ENCODE data around the gene PARVA.
"Not testable (repeated sequence)": the region's sequence is repeated elsewhere in the genome, so short reads cannot be mapped to it uniquely, and the experiment has no call there.

Gene PARVA

GRCh38 chr11:12506404-12506921, 129.1 kb downstream of the PARVA start:
- DNase-seq: no peak

DNA sequence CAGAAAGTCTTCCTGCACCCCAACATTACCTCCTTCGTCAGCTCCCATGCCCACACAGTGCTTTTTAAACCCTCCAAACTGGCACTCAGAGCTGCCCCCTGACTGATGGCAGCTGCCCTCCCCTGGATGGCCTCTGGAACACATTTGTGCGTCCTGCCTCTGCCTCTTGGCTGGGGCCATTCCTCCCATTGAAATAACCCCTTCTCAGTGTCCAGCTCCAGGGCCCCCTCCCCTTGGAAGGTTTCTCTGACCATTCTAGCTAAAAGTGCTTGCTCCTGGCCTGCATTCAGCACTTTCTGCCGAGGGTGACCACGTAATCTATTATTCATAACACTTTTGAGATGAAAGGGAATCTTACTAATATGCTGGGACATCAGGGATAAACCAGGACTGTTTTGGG, 130.0 kb downstream of the PARVA start:
- DNase-seq: no peak

GRCh38 chr11:12508151-12508751, 130.9 kb downstream of the PARVA start:
- DNase-seq: no peak

DNA sequence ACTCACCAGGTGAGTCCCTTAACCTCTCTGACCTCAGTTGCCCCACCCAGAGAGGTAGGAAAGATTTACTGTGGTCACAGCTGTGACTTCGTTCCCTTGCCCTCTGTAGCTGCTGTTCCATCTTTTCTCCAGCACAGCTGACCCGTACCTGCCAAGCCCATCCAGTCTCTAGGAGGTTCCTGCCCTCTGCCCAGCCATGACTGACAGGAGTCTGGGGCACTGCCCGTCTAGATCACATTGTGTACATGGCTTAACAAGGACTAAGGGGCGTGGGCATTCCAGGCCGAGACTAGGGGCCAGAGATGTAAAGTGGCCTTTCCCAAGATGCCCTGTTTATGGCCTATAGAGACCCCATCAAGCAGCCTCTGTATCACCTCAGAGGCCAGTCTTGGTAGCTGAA, 132.0 kb downstream of the PARVA start:
- DNase-seq: no peak

GRCh38 chr11:12512132-12512531, 134.8 kb downstream of the PARVA start:
- DNase-seq: no peak

DNA sequence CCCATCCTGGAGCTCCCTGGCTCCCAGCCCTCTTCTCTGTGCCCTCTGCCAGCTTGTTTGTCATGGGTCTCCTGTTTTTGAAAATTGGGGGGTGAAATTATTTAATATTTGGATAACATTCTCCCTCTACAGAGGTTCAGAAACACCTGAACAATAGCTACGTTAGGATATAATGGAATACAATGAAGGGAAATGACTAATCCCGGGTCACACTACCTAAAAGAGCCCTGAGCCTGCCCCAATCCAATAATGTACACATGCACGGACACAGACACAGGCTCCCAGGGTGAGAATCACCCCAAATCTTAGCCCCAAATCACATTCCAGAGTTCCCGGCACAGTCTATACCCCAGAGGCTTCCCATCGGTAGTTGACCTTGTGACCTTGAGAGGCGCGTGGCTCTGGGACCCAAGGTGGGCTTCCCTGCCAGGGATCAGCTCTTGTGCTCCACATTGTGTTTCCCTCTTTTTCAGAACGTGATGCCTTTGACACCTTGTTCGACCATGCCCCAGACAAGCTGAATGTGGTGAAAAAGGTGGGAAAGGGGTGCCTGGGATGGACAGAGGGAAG, 135.5 kb downstream of the PARVA start:
- no peak for DNase-seq

DNA sequence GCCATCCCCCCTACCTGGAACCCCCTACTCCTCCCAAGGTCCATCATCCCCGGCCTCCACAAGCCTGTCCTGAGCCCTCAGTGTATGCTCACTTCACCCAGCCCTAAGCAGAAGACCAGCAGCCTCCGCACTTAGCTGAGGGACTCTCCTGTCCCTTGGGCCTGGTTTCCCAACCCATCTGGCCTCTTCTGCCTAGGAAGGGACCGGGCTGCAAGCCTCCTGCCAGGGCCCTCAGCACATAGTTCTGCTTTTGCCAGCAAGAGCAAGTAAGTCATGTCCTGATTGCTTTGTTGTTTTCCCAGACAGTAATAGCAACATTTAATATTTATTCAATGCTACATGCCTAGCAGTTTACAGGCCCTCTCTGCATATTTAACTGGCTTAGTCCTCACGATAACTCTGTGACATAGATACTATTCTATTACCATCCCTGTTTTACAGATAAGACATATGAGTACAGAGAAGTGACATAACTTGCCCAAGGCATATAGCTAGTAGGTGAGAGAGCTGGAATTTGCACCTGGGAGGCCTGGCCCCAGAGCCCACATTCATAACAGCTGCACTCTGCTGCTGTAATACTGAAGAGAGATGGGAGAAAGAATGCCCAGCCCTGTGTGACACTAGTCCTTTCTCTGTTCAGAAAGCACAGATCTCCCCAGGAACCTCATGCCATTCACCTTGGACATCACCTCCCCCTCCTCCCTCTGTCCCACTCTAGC, 139.2 kb downstream of the PARVA start:
- no peak for DNase-seq

DNA sequence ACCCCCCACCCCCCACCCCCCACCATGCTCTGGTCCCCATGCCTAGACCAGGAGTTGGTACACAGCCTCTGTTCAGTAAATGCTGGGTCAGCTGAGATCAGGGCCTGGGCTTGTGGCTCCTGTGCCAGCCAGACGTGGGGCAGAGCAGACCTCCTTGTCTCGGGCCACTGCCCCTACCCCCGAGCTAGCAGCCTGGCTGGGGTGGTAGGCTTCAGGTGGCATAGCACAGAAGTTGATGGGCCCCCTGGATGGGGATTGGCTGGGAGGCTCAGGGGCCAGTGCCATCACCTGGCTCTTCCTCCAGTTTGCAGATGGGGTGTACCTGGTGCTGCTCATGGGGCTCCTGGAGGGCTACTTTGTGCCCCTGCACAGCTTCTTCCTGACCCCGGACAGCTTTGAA, 139.9 kb downstream of the PARVA start:
- no peak for DNase-seq

DNA sequence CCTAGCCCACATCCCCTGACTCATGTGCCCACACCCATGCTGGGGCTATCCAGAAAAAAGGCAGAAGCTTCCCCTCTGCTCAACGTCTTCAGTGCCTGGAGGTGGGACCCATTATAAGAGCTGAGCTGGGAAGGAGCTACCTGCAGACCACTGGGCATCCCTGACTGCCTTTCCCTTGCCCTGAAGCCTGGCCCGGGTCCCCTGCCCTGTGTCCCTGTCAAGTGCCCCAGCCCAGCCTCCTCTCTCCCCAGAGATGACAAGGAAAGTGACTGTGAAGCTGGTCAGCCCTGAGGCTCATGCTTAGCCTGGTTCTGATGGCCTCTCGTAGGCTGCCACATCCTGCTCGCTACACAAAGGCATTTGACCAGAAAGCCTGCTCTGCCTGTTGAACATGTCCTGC, 140.4 kb downstream of the PARVA start:
- DNase-seq: no peak

- DNase-seq: no peak
Observed at GRCh38 chr11:12518606-12519385, 141.4 kb downstream of the PARVA start.

GRCh38 chr11:12520054-12520453, 142.7 kb downstream of the PARVA start:
- no peak for DNase-seq

GRCh38 chr11:12520576-12520975, 143.2 kb downstream of the PARVA start:
- DNase-seq: not testable (repeated sequence)

DNA sequence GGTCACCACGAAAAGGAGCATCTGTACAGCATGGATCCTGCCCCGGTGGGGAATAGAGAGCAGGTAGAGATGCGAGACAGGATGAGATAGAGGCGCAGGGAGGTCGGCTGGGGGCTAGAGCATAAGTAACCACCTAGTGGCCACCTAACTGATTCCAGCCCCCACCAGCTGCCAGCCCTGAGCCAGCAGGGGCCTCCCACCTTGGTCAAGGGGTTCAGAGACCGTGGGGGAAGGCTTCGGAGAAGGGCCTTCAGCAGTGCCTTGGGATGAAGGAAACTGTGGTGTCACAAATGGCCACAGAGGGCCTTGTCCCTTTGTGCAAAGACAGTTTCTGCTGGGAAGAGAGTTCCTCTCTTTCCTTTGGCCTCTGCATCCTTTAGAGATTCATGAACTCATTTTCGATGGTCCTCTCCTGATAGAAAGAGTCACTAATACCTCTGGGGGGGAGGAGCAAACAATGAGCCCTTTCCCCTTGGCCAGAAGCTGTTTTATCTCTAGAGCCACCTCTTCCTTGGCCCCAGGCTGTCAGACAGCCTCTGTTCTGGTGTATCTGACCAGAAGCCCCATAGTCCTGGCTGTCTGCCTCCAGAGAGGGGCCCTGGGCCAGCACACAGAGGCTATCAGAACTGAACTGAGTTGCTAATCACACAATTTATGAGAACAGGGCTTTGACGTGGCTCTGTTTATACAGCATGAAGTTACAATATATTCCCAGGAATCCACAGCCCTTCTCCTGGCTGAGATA, 146.0 kb downstream of the PARVA start:
- DNase-seq: no peak

DNA sequence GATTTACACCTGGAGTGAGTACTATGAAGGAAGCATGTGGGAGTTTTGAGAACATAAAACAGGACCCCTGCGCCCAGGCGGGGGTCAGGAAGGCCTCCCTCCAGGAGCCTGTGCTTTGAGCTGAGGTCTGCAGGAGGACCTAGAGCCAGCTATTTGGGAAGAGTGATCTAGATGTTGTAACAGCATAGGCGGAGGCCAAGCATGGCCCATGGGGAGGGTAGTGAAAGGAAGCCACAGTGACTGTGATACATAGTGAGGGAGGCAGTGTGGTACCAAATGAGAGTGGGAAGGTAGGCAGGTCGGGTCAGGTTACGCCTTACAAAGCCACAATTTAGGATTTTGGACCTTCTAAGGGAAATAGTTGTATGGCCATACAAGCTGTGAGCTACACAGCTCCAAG, 147.5 kb downstream of the PARVA start:
- no peak for DNase-seq

DNA sequence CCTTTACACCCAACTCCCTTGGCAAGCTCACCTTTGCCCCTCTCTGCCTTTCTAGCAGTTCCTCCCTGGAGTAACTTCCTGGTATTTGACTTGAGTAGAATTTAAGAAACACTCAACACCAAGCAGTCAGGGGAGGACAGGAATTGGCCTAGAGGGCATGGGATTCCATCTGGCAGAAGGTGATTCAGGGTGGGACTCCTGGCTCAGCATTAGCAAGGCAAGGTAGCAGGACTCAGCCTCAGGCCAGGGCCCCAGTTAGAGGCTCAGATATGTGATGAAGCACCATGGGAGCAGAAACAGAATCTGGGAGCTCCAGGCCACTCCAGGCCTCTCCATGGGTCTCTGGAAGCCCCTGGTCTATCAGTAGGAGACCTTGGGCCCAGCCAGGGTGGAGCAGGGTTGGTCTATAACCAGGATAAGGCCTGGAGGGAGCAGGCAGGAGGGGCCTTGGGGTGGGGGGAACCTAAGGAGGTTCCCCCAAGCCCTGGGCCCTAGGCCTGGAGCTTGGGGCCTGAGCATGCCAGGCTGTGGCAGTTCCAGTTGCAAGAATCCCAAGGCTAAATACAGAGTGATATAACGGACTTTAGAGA, 148.2 kb downstream of the PARVA start:
- DNase-seq: no peak

- DNase-seq: no peak
Observed at GRCh38 chr11:12526789-12527188, 149.4 kb downstream of the PARVA start.

GRCh38 chr11:12528487-12528886, 151.1 kb downstream of the PARVA start:
- no peak for DNase-seq

GRCh38 chr11:12529041-12529440, 151.7 kb downstream of the PARVA start:
- no peak for DNase-seq

GRCh38 chr11:12529793-12530192, 152.4 kb downstream of the PARVA start:
- DNase-seq: no peak

DNA sequence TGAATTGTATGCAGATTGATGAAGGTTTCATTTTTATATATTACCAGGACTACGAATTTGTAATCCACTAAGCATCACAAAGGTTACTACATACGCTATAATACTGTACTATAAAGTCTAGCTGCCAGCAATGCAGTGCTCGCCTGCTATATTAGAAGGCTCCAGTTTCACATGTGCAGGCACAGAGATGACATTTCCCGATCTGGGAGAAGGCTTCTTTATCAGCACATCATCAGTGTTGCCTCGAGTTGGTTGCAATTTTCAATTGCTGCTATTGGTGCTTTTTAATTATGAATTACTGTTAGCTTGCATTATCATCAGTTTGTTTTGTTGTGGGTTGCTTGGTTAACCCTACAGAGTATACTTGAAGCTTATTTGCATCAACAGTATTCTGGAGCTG, 153.6 kb downstream of the PARVA start:
- DNase-seq: no peak

DNA sequence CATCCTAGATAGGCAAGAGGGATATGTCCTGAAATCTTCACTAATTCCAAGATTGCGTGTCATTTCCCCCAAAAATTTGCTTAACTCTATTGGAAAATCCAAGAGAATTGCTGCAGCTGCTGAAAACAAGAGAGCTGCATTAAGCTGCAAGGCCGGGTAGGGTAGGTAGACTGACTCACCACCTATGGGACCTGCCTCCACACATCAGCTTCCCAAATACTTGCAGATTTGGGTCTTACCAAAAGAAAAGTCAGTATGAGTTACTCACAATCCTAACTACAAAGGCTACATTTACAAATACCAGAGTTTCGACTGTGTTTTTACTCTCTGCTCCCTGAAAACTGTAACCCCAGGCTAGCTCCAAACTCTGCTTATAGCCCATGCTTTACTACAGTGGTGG, 154.3 kb downstream of the PARVA start:
- no peak for DNase-seq

DNA sequence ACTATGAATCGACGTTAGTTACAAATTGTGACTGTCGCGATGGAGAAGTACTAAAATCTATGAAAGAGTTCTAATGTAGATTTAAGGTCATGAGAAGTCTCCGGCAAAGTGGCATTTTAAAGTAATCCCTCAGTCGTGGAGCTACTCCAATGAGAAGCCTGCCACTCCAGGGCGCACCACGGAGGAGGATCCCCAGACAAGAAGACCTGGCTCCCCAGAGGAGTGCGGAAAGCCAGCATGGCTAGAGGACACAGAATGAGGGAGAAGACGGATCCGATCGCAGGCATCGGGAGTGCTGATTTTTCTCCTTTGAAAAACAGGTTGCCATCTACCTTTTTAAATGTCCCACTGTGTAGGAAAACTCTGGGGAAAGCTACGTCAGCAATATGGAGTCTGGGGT, 155.2 kb downstream of the PARVA start:
- no peak for DNase-seq

All from stimulated activated naive CD4-positive, alpha-beta T cell treated with Interleukin-2 at 50 U/mL for 16 hours (primary cell).